ENCODE measurements around the gene NUDT4. TPM values are rescaled to one million over a fixed set of nuclear protein-coding genes. Genes with fewer than 3 reads are reported as not detected.
A peak's percentile ranks its signal among the peaks of the same experiment; 100 is the strongest.

The NUDT4 gene
- total and polyA plus RNA-seq, 2 of the 13 experiments (the other 11 are each of a cell fraction or from before 2014, with no cell fraction given): 37.3 to 70.1 TPM

DNA sequence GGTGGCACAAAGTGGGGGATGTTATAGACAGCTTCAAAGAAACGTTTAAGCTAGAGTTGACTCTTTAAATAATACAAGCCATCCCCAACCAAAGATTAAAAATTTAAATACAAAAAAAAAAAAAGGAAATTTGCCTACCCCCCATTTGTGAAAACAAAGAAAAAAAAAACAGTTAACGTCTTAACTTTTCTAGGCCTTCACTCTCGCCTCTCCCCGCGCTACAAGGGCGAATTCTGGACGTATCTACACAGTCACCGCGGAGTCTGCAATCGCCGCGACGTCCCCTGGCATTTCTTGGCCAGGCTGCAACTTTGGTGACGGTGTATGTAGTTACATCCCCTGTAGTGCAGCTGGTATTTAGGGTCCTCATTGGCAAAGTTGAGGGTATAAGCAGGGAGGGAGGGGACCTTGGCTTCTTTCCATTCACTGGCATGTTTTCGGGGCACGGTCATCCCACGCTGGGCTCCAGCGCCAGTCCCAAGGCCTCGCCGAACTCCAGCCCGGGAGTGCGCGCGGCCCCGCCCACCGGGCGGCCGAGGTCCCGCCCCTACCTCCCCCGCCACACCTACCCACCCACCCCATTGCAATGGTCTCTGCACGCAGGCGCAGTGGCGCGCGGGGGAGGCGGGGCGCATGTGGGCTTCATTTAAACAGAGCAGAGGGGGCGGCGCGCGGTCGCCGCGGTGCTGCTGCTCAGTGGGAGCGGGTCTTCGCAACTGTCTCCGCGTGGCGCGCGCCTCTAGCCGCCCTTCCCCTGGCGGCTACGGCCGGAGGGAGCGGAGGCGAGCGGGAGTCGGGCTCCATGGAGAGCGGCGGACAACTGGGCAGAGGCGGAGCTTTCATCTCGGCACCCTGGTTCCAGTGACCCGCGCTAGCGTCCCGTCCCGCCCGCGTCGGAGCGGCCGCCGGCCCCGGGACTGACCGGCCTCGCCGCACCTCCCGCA, at the start of gene NUDT4 (continued):
- TF ChIP-seq ZNF350 (CRISPR knock-in tag; IDR thresholded peaks at IDR 0.05; ENCODE audit: borderline replicate concordance, low read depth): no peak
- no peak for TF ChIP-seq BHLHE40 (IDR thresholded peaks at IDR 0.05; ENCODE audit: low read length)
- peak; percentile 10; the same call in 1 of the 2 replicates for TF ChIP-seq ARNTL (CRISPR knock-in tag; IDR thresholded peaks at IDR 0.05)
- TF ChIP-seq ZNF335 (CRISPR knock-in tag; IDR thresholded peaks at IDR 0.05): peak; percentile 51; the same call in 1 of the 2 replicates
- no peak for TF ChIP-seq ZFP37 (CRISPR knock-in tag; IDR thresholded peaks at IDR 0.05; ENCODE audit: borderline replicate concordance)
- TF ChIP-seq MLXIP (CRISPR knock-in tag; IDR thresholded peaks at IDR 0.05; ENCODE audit: borderline replicate concordance): no peak
- no peak for TF ChIP-seq ZNF598 (CRISPR knock-in tag; IDR thresholded peaks at IDR 0.05; ENCODE audit: borderline replicate concordance)
- TF ChIP-seq BRD4 (CRISPR knock-in tag; IDR thresholded peaks at IDR 0.05): no peak
- TF ChIP-seq SAP130 (CRISPR knock-in tag; IDR thresholded peaks at IDR 0.05; ENCODE audit: low read depth): peak; percentile 82
- peak; percentile 100 for TF ChIP-seq ZSCAN29 (CRISPR knock-in tag; conservative IDR thresholded peaks at IDR 0.05)
- TF ChIP-seq PPARG (CRISPR knock-in tag; conservative IDR thresholded peaks at IDR 0.05): no peak
- no peak for TF ChIP-seq FOSL2 (CRISPR knock-in tag; IDR thresholded peaks at IDR 0.05)
- TF ChIP-seq SOX6 (IDR thresholded peaks at IDR 0.05): no peak
- TF ChIP-seq SOX6 (CRISPR knock-in tag; IDR thresholded peaks at IDR 0.05): peak; percentile 31; the same call in 1 of the 2 replicates
- peak; percentile 51; the same call in 1 of the 2 replicates for TF ChIP-seq CCDC6 (CRISPR knock-in tag; IDR thresholded peaks at IDR 0.05)
- no peak; the same call in 1 of the 2 replicates for TF ChIP-seq FOXA3 (CRISPR knock-in tag; IDR thresholded peaks at IDR 0.05)
- TF ChIP-seq TSC22D2 (CRISPR knock-in tag; IDR thresholded peaks at IDR 0.05; ENCODE audit: borderline replicate concordance): no peak
- TF ChIP-seq ZSCAN9 (CRISPR knock-in tag; IDR thresholded peaks at IDR 0.05; ENCODE audit: borderline replicate concordance): no peak
- TF ChIP-seq, protein P1, sequence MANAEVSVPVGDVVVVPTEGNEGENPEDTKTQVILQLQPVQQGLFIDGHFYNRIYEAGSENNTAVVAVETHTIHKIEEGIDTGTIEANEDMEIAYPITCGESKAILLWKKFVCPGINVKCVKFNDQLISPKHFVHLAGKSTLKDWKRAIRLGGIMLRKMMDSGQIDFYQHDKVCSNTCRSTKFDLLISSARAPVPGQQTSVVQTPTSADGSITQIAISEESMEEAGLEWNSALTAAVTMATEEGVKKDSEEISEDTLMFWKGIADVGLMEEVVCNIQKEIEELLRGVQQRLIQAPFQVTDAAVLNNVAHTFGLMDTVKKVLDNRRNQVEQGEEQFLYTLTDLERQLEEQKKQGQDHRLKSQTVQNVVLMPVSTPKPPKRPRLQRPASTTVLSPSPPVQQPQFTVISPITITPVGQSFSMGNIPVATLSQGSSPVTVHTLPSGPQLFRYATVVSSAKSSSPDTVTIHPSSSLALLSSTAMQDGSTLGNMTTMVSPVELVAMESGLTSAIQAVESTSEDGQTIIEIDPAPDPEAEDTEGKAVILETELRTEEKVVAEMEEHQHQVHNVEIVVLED (CRISPR knock-in tag; IDR thresholded peaks at IDR 0.05; ENCODE audit: borderline replicate concordance): no peak
- peak; percentile 50 for TF ChIP-seq MXD1 (CRISPR knock-in tag; IDR thresholded peaks at IDR 0.05)
- 0 out of 2 replicates have a peak, but pooled peaks have one; percentile 47 for TF ChIP-seq REPIN1 (CRISPR knock-in tag; IDR thresholded peaks at IDR 0.05; ENCODE audit: borderline replicate concordance, low read depth)
- TF ChIP-seq ZNF138 (CRISPR knock-in tag; IDR thresholded peaks at IDR 0.05; ENCODE audit: low read depth): peak; percentile 87
- TF ChIP-seq, protein P2, sequence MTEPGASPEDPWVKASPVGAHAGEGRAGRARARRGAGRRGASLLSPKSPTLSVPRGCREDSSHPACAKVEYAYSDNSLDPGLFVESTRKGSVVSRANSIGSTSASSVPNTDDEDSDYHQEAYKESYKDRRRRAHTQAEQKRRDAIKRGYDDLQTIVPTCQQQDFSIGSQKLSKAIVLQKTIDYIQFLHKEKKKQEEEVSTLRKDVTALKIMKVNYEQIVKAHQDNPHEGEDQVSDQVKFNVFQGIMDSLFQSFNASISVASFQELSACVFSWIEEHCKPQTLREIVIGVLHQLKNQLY (CRISPR knock-in tag; IDR thresholded peaks at IDR 0.05): no peak
- peak; percentile 51; the same call in 1 of the 2 replicates for TF ChIP-seq ZNF441 (CRISPR knock-in tag; IDR thresholded peaks at IDR 0.05; ENCODE audit: borderline replicate concordance)
- no peak for TF ChIP-seq CAMTA2 (CRISPR knock-in tag; IDR thresholded peaks at IDR 0.05; ENCODE audit: borderline replicate concordance)

All from HepG2 (cell line).